Measurements from ENCODE around the gene CYTH3.

CYTH3 gene

DNA sequence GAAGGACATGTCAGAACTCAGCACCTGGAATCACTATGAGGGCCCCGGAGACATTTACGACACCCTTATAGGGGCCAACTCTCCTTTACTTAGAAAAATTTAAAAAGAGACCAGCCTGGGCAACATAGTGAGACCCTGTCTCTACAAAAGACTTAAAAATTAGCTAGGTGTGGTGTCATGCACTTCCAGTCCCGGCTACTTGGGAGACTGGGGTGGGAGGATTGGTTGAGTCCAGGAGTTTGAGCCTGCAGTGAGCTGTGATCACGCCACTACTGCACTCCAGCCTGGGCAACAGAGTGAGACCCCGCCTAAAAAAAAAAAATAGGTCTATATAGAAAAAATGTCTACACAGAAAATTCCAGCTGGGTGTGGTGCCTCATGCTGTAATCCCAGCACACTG, 7.5 kb upstream of the CYTH3 start:
- DNase-seq (ENCODE audit: low read depth), result no peak

DNA sequence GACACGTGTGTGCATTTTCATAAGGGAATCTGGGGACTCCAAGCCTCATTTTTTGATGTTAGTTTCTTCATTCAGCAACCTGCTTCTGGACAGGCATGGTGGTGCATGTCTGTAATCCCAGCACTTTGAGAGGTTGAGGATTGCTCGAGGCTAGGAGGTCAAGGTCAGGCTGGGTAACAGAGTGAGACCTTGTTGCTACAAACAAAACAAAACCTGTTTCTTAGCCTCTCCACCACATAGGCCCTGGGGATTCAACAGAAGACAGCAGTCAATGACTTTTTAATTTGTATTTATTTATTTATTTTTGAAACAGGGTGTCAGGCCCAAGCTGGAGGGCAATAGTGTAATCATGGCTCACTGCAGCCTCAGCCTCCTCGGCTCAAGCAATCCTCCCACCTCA, 6.9 kb upstream of the CYTH3 start:
- DNase-seq (ENCODE audit: low read depth), result no peak

- no peak for DNase-seq (ENCODE audit: low read depth)
Measured at GRCh38 chr7:6278749-6279310, 6.4 kb upstream of the CYTH3 start.

- no peak for DNase-seq (ENCODE audit: low read depth)
Measured at GRCh38 chr7:6277476-6277875, 5.1 kb upstream of the CYTH3 start.

- DNase-seq (ENCODE audit: low read depth), result no peak
Measured at GRCh38 chr7:6276911-6277408, 4.5 kb upstream of the CYTH3 start.

DNA sequence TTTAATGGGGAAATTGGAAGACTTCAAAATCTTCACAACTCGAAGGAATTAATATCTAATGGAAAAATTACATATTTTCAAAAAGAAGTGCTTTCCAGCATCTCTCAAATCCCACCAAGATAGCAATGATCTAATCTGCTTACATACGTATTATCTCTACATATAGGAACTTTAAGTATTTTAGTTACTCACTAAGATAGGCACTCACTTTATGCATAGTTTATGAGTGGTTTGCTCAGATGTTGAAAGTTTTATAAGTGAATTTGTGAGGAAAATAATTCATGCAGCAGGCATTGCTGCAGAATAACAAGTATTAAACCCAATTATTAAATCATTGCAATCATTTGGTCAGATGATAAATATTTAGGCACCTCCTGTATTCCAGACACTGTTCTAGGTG, 2.3 kb upstream of the CYTH3 start:
- DNase-seq (ENCODE audit: low read depth), result no peak

DNA sequence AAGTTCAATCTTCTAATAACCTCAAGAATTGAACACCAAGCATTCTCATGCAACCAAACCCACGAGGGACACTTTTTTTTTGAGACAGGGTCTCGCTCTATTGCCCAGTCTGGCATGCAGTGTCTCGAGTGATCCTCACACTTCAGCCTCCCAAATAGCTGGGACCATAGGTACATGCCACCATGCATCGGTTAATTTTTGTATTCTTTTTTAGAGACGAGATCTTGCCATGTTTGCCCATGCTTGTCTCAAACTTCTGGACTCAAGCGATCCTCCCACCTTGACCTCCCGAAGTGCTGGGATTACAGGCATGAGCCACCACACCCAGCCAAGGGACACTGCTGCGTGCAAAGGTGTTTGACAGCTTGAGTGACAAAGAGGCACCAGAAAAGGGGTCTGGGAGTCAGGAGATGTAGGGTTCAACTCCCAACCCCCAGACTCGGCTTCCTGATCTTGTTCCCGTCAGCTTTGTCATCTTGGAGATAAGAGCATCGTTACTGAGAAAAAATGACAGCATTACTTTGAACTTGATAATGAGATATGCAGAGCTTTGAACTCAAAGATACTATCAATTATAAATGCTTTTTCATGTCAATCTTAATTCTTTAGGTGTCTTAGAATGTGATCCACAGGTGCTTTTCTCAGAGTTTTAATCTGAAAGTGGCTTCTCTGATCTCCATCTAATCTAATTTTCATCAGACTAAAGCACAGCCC, 1.6 kb upstream of the CYTH3 start:
- DNase-seq (ENCODE audit: low read depth), result no peak

- DNase-seq (ENCODE audit: low read depth), result no peak
Measured at GRCh38 chr7:6273380-6273837, 985 bp upstream of the CYTH3 start.

GRCh38 chr7:6271694-6272440, 557 bp downstream of the CYTH3 start:
- DNase-seq (ENCODE audit: low read depth), result no peak

DNA sequence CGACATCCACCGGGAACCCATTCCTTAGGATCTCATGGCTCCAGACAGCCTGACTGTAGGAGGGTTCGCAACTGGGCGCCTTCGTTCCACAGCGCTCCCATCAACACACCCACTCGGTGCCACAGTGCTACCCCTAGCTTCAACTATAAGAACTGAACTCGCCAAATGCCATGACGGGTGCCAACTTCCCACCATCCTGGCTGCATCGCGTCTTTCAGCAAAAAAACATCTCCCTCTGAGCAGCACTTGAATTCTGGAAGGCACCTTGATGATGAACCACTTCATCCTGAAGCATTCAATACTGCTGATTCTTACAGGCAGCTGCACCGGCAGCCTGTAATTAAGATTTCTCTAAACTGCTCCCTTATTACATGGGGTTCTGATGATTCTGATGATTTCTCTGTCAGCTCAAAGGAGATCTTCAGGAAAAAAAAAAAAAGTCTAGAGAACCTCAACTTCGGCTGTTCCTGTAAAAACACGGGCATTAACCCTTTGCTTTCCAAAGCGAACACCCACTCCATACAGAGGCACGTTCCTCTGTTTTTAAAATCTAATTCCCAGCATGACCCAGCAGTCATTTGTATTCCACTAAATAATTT, 1.3 kb downstream of the CYTH3 start:
- DNase-seq (ENCODE audit: low read depth), result peak; percentile 72

GRCh38 chr7:6269527-6269926, 2.9 kb downstream of the CYTH3 start:
- DNase-seq (ENCODE audit: low read depth), result no peak

GRCh38 chr7:6268907-6269306, 3.5 kb downstream of the CYTH3 start:
- no peak for DNase-seq (ENCODE audit: low read depth)

DNA sequence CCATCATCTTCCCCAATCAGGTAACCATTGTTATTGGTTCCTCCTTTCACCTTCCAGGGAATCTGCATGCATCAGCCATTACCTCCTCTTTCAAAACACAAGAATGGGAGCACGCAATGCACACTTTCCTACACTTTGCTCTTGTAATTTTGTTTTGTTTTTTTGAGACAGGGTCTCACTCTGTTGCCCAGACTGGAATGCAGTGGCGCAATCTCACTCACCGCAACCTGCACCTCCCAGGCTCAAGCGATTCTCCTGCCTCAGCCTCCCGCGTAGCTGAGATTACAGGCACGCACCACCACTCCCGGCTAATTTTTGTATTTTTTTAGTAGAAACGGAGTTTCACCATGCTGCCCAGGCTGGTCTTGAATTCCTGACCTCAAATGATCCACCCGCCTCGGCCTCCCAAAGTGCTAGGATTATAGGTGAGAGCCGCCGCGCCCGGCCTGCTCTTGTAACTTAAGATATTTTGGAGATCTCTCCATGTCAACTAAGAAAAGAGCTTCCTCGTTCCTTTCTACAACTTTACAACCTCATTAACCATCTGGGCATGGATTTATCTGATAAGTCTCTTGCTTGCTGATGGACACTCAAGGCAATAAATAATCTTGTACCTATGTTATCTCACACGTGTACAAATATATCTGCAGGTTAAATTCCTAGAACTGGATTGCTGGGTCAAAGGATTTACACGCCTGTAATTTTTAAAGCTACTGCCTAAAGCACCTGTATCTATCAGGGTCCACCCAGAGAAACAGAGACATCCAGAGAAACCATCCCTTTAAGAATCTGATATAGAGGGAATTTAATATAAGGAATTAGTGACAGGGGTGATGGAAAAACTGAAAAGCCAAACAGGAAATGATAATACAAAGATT, 4.2 kb downstream of the CYTH3 start:
- no peak for DNase-seq (ENCODE audit: low read depth)

- no peak for DNase-seq (ENCODE audit: low read depth)
Measured at GRCh38 chr7:6266699-6267098, 5.7 kb downstream of the CYTH3 start.

DNA sequence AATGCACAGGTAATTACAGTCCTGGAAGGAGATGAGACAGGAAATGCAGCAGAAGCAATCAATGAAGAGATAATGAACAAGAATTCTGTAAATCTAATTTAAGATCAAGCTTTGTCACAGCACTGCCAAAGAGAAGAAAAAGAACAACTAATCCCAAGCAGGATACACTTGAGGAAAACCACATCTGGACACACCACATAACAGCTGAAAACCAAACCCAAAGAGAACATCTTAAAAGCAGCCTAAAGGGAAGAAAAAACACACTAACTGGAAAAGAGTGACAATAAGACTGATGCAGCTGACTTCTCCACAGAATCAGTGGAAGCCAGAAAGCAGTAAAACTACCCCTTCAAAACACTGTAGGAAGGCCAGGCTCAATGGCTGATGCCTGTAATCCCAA, 10.2 kb downstream of the CYTH3 start:
- DNase-seq (ENCODE audit: low read depth), result no peak

DNA sequence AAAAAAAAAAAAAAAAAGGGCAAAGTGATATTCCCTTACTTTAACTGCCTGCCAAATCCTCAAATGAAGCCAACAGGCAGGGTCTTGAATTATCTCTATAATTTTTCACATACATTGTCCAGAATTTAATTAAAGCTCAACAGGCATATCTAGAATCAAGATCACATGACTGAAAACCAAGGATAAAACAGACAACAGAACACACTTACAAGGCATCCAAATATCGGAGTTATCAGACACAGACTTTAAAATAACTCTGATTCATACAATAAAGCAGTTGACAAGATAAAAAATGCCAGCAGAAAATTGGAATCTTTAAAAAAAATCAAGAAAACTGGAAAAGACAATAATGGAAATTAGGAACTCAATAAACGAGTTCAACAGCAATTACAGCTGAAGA, 10.7 kb downstream of the CYTH3 start:
- no peak for DNase-seq (ENCODE audit: low read depth)

DNA sequence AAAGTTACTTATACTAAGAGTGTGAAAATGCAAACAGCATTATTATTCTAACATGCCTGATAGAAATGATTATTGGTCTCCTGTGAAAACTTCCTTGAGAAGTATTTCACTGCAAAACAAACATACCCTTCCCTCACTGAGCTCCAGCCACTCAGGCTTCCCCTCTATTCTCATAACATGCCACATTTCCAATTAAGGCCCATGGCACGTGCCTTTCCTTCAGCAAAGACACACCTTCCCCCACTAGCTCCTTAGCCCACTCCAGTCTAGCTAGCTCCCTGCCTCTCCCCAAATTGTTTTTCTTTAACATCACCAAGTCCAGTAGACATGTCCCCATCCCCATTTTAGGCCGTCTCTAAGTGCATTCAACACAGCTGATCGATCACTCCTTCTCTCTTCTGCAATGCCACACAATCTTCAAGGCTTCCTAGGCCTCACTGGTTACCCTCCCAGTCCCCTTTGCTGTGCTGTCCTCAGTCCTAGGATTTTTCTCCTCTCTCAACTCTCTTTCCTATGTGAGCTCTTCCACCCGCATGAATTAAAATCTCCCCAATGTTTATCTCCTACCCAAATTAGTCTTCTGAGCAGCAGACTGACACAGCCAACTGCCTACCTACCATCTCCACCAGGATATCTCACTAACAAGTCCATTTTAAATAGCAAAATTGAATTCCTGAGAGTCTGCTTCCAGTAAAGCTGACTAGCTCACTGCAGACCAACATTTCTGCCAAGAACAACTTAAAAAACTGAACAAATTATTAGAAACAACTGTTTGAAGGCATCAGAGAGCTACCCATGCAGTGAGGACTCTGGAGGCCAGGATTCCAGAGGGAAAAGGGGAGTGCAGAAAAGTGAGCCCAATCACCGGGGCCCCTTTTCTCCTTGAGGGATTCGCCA, 11.9 kb downstream of the CYTH3 start:
- DNase-seq (ENCODE audit: low read depth), result peak; percentile 92

DNA sequence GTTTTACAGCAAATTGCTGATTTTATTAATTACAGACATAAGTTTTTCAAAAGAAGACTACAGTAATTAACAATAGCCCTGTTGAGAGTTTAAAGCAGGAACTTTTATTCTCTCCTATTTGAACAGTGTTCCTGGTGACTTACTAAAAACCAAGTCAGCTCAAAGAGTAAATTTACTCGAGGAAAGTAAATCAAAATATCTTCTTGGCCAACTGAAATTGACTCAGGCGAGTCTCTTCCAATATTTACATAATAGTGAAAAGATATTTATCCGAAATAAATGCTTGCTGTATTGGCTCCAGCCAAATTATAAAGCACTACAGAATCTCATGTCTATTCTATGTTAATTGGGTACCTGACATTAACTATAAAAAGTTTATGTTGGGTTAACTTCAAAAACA, 13.2 kb downstream of the CYTH3 start:
- no peak for DNase-seq (ENCODE audit: low read depth)

GRCh38 chr7:6258440-6259182, 13.8 kb downstream of the CYTH3 start:
- DNase-seq (ENCODE audit: low read depth), result peak; percentile 96

DNA sequence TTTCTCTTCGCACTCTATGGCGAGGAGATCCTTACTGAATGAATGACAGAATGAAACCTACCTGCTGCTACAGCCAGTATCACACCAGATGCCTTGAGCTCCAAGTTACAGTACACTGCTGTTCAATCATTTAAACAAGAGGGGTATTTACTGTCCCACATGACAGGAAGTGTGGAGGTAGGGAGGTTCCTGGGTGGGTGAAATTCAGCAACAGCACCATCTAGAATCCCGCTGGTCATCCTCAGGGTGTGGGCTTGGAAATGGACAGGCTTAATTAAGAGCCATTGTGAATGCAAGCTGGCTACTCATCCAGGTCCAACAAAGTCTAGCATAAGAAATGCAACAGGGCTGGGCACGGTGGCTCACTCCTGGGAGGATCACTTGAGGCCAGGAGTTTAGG, 14.7 kb downstream of the CYTH3 start:
- DNase-seq (ENCODE audit: low read depth), result no peak
